SK-N-SH (cell line): ENCODE measurements around the gene INS. TPM values are rescaled to one million over a fixed set of nuclear protein-coding genes. Genes with fewer than 3 reads are reported as not detected.

ENCODE experiments used
- CTCF ChIA-PET: fragments of 300-600, 350-600 bp; formaldehyde crosslinking; extraction: SDS; loops from one replicate; lab custom pipeline; 2021; lab: Yijun Ruan, JAX
- POLR2A ChIA-PET: fragments of 350-600 bp; sonication (Branson Sonifier 250); formaldehyde crosslinking; extraction: SDS; loops from one replicate; lab custom pipeline; 2020; ENCODE audit warnings: antibody characterized with exemption, inconsistent platforms; lab: Yijun Ruan, JAX
- DNase-seq: peaks from one replicate; pipeline ENCODE4 v3.0.0; 2012
- H2AFZ ChIP-seq: fragments of 200-600 bp; sonication (generic); 2 replicates; pipeline ENCODE4 v1.8.1; 2016; ENCODE audit warnings: antibody characterized with exemption, mild to moderate bottlenecking, low read depth
- H3F3A ChIP-seq: fragments of 200-600 bp; sonication (generic); replicated peaks from 2 replicates; pipeline ENCODE3; 2016; ENCODE audit warnings: antibody characterized with exemption, mild to moderate bottlenecking; ENCODE audit not compliant: insufficient read depth
- H3K27ac ChIP-seq, 2 experiments: fragments of 200-500 bp in 1 of 2; fragments of 200-600 bp in 1 of 2; sonication (Bioruptor generic) in 1 of 2; sonication (generic), shearing (Covaris generic) in 1 of 2; 2 replicates each; pipeline versions ENCODE4 v1.5.1 to v1.6.1; 2014 to 2016; ENCODE audit warnings: low read depth in 2 of 2, inconsistent platforms in 1 of 2, low read length in 1 of 2, mild to moderate bottlenecking in 1 of 2, mixed read lengths in 1 of 2
- H3K27me3 ChIP-seq: fragments of 200-600 bp; sonication (generic), shearing (Covaris generic); 2 replicates; pipeline ENCODE4 v1.6.1; 2016; ENCODE audit warnings: mixed run types; ENCODE audit not compliant: insufficient read depth
- H3K36me3 ChIP-seq, 2 experiments: fragments of 200-500 bp in 1 of 2; fragments of 200-600 bp in 1 of 2; sonication (Bioruptor generic) in 1 of 2; sonication (generic) in 1 of 2; replicated peaks in 1 of 2; 2 replicates each; pipeline versions ENCODE3 to v1.5.1; 2014 to 2016; ENCODE audit warnings: low read length in 1 of 2, mild to moderate bottlenecking in 1 of 2; ENCODE audit not compliant: insufficient read depth in 2 of 2, control insufficient read depth in 1 of 2
- H3K4me1 ChIP-seq, 2 experiments: fragments of 200-500 bp in 1 of 2; fragments of 200-600 bp in 1 of 2; sonication (Bioruptor generic) in 1 of 2; sonication (generic), shearing (Covaris generic) in 1 of 2; 2 replicates each; pipeline versions ENCODE4 v1.5.1 to v1.6.1; 2014 to 2016; ENCODE audit warnings: low read depth in 1 of 2, low read length in 1 of 2, mixed run types in 1 of 2; ENCODE audit not compliant: insufficient read depth in 2 of 2, control insufficient read depth in 1 of 2
- H3K4me2 ChIP-seq: fragments of 200-600 bp; sonication (generic), shearing (Covaris generic); 2 replicates; pipeline ENCODE4 v1.6.1; 2017; ENCODE audit warnings: mixed run types
- H3K4me3 ChIP-seq, 2 experiments: fragments of 200-500 bp in 1 of 2; fragments of 200-600 bp in 1 of 2; sonication (Bioruptor generic) in 1 of 2; sonication (generic), shearing (Covaris generic) in 1 of 2; 2 replicates each; pipeline versions ENCODE4 v1.5.1 to v1.8.1; 2014 to 2016; ENCODE audit warnings: low read depth in 2 of 2, inconsistent platforms in 1 of 2, low read length in 1 of 2, mild to moderate bottlenecking in 1 of 2, mixed read lengths in 1 of 2, moderate library complexity in 1 of 2
- H3K79me2 ChIP-seq: fragments of 200-600 bp; sonication (generic); 2 replicates; pipeline ENCODE4 v1.8.1; 2017; ENCODE audit warnings: mild to moderate bottlenecking; ENCODE audit not compliant: insufficient read depth
- H3K9ac ChIP-seq: fragments of 200-600 bp; sonication (generic); 2 replicates; pipeline ENCODE4 v1.6.1; 2017; ENCODE audit warnings: mixed run types
- H3K9me2 ChIP-seq: fragments of 200-600 bp; sonication (generic); 2 replicates; pipeline ENCODE4 v1.6.1; 2017; ENCODE audit warnings: mixed run types
- H3K9me3 ChIP-seq: fragments of 200-600 bp; sonication (generic); 2 replicates; pipeline ENCODE4 v1.6.1; 2017; ENCODE audit warnings: mixed run types, mild to moderate bottlenecking, moderate library complexity
- H4K20me1 ChIP-seq: fragments of 200-600 bp; sonication (generic); 2 replicates; pipeline ENCODE4 v1.6.1; 2017; ENCODE audit warnings: mild to moderate bottlenecking, mixed run types; ENCODE audit not compliant: insufficient read depth
- CHD2 ChIP-seq: fragments of 150-350 bp; IDR thresholded peaks from 2 replicates; pipeline ENCODE4 v1.6.1; 2018; ENCODE audit warnings: low read length; ENCODE audit not compliant: partially characterized antibody
- EZH2phosphoT487 ChIP-seq: fragments of 200-600 bp; sonication (generic); IDR thresholded peaks from 2 replicates; pipeline ENCODE4 v1.6.1; 2017; ENCODE audit warnings: low read depth, mixed run types, mild to moderate bottlenecking, antibody characterized with exemption, moderate library complexity, borderline replicate concordance
- JUND ChIP-seq: IDR thresholded peaks from 2 replicates; pipeline ENCODE4 v1.4.0; 2012
- MEF2A ChIP-seq: IDR thresholded peaks from 2 replicates; pipeline ENCODE4 v1.4.0; 2012; ENCODE audit warnings: low read depth, borderline replicate concordance
- MXI1 ChIP-seq: IDR thresholded peaks from 2 replicates; pipeline ENCODE4 v1.6.1; 2012; ENCODE audit warnings: mild to moderate bottlenecking, low read depth, low read length, improper control_type of control experiment
- NFIC ChIP-seq: IDR thresholded peaks from 2 replicates; pipeline ENCODE4 v1.4.0; 2012; ENCODE audit warnings: borderline replicate concordance
- POLR2AphosphoS5 ChIP-seq: IDR thresholded peaks from 2 replicates; pipeline ENCODE4 v1.6.1; 2012; ENCODE audit warnings: low read depth, low read length
- RAD21 ChIP-seq: IDR thresholded peaks from 2 replicates; pipeline ENCODE4 v1.6.1; 2012; ENCODE audit warnings: mild to moderate bottlenecking, low read length
- RCOR1 ChIP-seq: fragments of 150-350 bp; IDR thresholded peaks from 2 replicates; pipeline ENCODE4 v1.6.1; 2017; ENCODE audit warnings: antibody characterized with exemption, low read length
- RFX5 ChIP-seq: IDR thresholded peaks from 2 replicates; pipeline ENCODE4 v1.6.1; 2012; ENCODE audit warnings: mild to moderate bottlenecking, improper control_type of control experiment, low read length
- SIN3A ChIP-seq: IDR thresholded peaks from 2 replicates; pipeline ENCODE4 v1.6.1; 2012; ENCODE audit warnings: low read depth, mild to moderate bottlenecking, low read length, moderate library complexity, borderline replicate concordance
- TEAD4 ChIP-seq: IDR thresholded peaks from 2 replicates; pipeline ENCODE4 v1.4.0; 2012; ENCODE audit warnings: mild to moderate bottlenecking, borderline replicate concordance; ENCODE audit not compliant: insufficient read depth
- WGBS: methylation state at CpG from one replicate; pipeline ENCODE4 v1.1.6; 2017; ENCODE audit warnings: low lambda C conversion rate; 5-methylcytosine and 5-hydroxymethylcytosine counted together
- polyA plus RNA-seq, 3 experiments: library from polyadenylated mRNA; depleted of rRNA; stranded (reverse); fragments of >200 nt; gene quantifications; 2 replicates each; pipeline ENCODE4 v1.2.3, GENCODE V29; 2012
- TF ChIP-seq, protein P1 (sequence below): IDR thresholded peaks from 2 replicates; pipeline ENCODE4 v1.6.1; 2012; ENCODE audit warnings: mild to moderate bottlenecking, low read depth, low read length, moderate library complexity
- TF ChIP-seq, protein P2 (sequence below): IDR thresholded peaks from 2 replicates; pipeline ENCODE4 v1.4.0; 2012; ENCODE audit warnings: low read depth, borderline replicate concordance

INS gene
- polyA plus RNA-seq, 1 of the 3 experiments (the other 2 are of a cell fraction): not detected

DNA sequence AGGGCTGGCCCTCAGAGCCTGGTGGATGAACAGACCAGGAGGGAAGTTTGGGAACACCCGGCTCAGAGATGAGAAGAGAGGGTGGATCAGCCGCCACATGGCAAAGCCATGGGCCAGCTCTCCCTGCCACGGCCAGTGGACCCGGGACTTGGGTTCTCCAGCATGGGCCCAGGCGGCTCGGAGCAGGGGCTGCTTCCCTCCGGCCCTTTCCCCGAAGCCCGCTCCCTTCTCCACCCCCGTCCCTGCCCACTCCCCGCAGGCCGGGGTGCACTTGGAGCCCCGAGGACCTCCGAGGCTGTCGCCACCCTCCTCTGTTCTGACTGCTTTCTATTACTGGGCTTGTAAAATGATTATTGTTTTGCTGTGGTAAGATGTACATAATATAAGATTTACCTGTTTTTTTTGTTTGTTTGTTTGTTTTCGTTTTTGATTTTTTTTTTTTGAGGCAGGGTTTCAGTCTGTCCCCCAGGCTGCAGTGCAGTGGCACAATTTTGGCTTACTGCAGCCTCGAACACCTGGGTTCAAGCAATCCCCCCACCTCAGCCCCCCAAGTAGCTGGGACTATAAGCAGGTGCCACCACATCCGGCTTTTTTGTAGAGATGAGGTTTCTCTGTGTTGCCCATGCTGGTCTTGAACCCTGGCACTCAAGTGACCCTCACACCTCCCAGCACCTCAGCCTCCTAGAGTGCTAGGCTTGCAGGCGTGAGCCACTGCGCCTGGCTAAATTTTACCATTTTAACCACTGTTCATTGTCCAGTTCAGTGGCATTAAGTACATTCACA, 21.9 kb upstream of the INS start:
- Histone ChIP-seq H3K4me1 (peaks cover 0 to 20% of the 10 kb centered on the region in 2 experiments; a peak in 1 of 4 replicates), H3K9me2 (no peaks in the 10 kb centered on the region), H3K4me2 (no peak overlapping the region), H3F3A (no peaks in the 10 kb centered on the region), H3K27ac (no peak overlapping the region), H3K36me3 (no peaks in the 10 kb centered on the region), H3K27me3 (no peaks in the 10 kb centered on the region), H3K4me3 (no peak overlapping the region), H3K9ac (no peak overlapping the region), H3K9me3 (no peaks in the 10 kb centered on the region), H2AFZ (no peak overlapping the region), H4K20me1 (no peaks in the 10 kb centered on the region), H3K79me2 (no peaks in the 10 kb centered on the region)
- DNase-seq: no peak
- POLR2A ChIA-PET: interaction anchor here (1.2 kb wide), 1 partner anchor 11 kb away, joined by 3 read pairs; no protein-coding TSS in a partner anchor
- 60% methylated on average over 16 of the region's 20 CpGs for WGBS
- TF ChIP-seq MEF2A (no peak), TEAD4 (no peak), JUND (no peak), RCOR1 (no peak), NFIC (no peak), SIN3A (no peak), RAD21 (no peak), RFX5 (no peak), MXI1 (no peak), CHD2 (no peak), EZH2phosphoT487 (no peak), POLR2AphosphoS5 (no peak)
- TF ChIP-seq, protein P1, sequence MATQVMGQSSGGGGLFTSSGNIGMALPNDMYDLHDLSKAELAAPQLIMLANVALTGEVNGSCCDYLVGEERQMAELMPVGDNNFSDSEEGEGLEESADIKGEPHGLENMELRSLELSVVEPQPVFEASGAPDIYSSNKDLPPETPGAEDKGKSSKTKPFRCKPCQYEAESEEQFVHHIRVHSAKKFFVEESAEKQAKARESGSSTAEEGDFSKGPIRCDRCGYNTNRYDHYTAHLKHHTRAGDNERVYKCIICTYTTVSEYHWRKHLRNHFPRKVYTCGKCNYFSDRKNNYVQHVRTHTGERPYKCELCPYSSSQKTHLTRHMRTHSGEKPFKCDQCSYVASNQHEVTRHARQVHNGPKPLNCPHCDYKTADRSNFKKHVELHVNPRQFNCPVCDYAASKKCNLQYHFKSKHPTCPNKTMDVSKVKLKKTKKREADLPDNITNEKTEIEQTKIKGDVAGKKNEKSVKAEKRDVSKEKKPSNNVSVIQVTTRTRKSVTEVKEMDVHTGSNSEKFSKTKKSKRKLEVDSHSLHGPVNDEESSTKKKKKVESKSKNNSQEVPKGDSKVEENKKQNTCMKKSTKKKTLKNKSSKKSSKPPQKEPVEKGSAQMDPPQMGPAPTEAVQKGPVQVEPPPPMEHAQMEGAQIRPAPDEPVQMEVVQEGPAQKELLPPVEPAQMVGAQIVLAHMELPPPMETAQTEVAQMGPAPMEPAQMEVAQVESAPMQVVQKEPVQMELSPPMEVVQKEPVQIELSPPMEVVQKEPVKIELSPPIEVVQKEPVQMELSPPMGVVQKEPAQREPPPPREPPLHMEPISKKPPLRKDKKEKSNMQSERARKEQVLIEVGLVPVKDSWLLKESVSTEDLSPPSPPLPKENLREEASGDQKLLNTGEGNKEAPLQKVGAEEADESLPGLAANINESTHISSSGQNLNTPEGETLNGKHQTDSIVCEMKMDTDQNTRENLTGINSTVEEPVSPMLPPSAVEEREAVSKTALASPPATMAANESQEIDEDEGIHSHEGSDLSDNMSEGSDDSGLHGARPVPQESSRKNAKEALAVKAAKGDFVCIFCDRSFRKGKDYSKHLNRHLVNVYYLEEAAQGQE: no peak
- TF ChIP-seq, protein P2, sequence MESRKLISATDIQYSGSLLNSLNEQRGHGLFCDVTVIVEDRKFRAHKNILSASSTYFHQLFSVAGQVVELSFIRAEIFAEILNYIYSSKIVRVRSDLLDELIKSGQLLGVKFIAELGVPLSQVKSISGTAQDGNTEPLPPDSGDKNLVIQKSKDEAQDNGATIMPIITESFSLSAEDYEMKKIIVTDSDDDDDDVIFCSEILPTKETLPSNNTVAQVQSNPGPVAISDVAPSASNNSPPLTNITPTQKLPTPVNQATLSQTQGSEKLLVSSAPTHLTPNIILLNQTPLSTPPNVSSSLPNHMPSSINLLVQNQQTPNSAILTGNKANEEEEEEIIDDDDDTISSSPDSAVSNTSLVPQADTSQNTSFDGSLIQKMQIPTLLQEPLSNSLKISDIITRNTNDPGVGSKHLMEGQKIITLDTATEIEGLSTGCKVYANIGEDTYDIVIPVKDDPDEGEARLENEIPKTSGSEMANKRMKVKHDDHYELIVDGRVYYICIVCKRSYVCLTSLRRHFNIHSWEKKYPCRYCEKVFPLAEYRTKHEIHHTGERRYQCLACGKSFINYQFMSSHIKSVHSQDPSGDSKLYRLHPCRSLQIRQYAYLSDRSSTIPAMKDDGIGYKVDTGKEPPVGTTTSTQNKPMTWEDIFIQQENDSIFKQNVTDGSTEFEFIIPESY: no peak
- CTCF ChIA-PET: interaction anchor here (1.0 to 1.7 kb wide), 6 partner anchors 9 to 32 kb away, joined by 3 to 8 read pairs (median 4); no protein-coding TSS in a partner anchor
